Activated effector memory CD4-positive, alpha-beta T cell treated with anti-CD3 and anti-CD28 coated beads, Interleukin-2, amount 50 U/mL, for 16 hours (primary cell): ENCODE results near the gene OMG.
A peak's percentile ranks its signal among the peaks of the same experiment; 100 is the strongest.
"Not testable (repeated sequence)": the region's sequence is repeated elsewhere in the genome, so short reads cannot be mapped to it uniquely, and the experiment has no call there.

Experiments used
- DNase-seq: peaks from one replicate; pipeline ENCODE4 v3.0.0-alpha.2; 2020

OMG gene

DNA sequence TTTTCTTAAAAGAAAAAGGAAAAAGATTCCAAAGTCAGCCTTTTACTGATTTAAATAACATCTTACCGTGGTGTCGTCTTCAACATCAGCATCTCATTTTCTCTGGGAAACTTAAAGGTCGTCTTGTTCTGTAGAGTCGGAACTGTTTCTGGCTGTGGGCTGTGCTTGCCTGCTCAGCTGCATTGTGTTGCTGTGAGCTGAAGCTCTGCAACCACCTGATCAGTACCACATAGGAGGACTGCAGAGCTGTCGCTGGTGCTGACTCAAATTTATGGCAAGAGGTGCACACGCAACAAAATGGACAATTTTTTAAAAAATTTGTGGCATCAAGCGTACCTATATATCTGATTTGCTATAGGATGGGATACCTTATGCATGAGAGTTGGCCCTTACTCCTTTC, at the start of gene OMG:
Gene OMG (minus strand): TSS at position 150 of the 400 bp plus-strand sequence. CDS start 908 bp downstream, outside the sequence.
- no peak for DNase-seq

DNA sequence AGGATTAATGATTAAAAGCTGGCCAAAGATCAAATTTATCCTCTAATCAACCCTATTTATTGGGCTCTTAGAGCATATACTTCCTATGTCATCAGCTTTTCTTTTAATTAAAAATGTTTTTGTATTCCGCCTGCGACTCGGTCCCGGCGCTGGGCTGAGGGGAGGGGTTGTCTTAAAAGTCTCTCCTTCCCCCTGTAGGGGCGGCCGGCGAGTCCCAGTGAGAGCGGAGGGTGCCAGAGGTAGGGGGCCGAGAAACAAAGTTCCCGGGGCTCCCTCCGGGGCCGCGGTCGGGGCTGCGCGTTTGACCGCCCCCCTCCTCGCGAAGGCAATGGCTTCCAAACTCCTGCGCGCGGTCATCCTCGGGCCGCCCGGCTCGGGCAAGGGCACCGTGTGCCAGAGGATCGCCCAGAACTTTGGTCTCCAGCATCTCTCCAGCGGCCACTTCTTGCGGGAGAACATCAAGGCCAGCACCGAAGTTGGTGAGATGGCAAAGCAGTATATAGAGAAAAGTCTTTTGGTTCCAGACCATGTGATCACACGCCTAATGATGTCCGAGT, 48.2 kb upstream of the OMG start:
- not testable (repeated sequence) for DNase-seq

DNA sequence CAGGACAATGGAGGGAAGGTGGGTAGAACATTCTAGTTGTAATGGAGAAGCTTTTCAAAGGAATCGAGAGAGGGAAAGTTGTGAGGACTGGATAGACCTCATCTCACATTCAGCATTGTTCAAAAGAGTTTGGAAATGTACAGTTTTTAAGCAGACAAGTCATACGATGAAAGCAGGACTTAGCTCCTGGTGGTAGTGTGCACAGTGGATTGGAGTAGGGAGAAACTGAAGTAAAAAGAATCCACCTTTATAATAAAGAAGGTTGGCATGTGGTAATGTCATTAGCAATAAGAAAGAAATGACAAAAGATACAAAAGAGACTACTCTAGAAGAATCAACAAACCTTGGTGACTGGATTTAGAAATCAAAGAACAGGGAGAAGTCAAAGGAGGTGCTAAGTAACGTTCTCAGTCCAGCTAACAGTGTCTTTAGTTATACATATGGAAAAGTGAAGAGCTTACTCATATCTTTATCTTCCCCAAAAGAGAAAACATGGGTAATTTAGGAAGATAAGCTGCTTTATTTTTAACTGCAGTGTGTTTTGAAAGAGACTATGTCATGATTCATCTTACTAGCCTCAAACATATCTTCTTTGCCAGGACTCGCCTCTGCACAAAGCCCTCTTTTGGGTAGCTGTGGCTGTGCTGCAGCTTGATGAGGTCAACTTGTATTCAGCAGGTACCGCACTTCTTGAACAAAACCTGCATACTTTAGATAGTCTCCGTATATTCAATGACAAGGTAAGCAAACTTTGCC, 43.0 kb upstream of the OMG start:
- no peak for DNase-seq

DNA sequence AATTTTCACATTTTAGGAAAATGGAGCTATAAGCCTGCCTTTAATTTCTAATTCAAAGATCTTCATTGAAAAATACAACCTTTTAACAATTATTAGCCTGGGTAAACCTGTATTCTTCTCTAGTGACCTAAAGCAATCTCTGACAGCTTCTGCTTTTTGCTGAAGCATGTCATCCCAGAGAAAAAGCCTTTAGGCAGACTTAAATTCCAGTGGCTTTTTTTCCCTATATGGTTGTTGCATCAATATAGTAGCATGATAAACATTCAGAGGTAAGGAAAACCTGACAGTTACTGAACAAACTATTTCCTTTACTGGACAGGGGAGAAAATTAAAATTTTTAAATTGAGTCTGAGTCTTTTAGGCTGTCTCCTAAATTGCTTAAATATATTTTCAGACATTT, 32.2 kb upstream of the OMG start:
- no peak for DNase-seq

- DNase-seq: no peak
Observed at GRCh38 chr17:31328160-31328535, 31.1 kb upstream of the OMG start.

DNA sequence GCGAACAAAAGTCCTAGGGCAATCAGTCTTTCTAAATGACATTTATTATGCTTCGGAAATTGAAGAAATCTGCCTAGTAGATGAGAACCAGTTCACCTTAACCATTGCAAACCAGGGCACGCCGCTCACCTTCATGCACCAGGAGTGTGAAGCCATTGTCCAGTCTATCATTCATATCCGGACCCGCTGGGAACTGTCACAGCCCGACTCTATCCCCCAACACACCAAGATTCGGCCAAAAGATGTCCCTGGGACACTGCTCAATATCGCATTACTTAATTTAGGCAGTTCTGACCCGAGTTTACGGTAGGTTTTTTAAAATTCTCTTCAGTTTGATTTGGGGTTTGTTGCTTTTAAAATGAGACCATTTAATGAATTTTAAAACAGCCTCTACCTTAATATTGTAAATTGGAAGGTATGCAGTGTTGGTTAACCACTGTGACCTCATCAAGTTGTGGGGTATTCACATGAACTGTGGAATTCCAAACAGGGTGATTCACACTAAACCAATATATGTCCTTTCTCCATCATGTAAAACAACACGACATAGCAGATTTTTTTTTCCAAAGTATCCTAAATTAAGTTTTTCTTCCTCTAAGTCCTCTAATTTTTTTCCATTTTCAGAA, 30.6 kb upstream of the OMG start:
- no peak for DNase-seq

GRCh38 chr17:31323551-31323950, 26.5 kb upstream of the OMG start:
- DNase-seq: no peak

DNA sequence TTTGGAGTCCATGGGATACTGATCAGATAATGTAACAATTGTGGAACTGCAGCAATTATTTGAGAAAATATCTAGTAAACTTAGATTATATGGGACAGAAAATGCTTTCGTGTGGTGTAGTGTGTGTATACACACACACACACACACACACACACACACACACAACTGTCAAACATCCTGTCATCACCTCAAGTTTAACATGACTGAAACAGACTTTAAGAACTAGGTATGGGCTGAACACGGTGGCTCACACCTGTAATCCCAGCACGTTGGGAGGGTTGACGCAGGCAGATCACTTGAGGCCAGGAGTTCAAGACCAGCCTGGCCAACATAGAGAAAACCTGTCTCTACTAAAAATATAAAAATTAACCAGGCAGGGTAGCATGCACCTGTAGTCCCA, 24.9 kb upstream of the OMG start:
- no peak for DNase-seq

GRCh38 chr17:31321481-31321880, 24.4 kb upstream of the OMG start, which contains the start of gene EVI2A:
Gene EVI2A, minus strand, starts transcription at chr17:31321622. Its CDS starts 2,609 bp downstream, at chr17:31319013.
- peak; percentile 91 for DNase-seq

- no peak for DNase-seq
Observed at GRCh38 chr17:31320791-31321190, 23.8 kb upstream of the OMG start.

- no peak for DNase-seq
Observed at GRCh38 chr17:31320241-31320640, 23.2 kb upstream of the OMG start.

GRCh38 chr17:31318851-31319661, 22.0 kb upstream of the OMG start:
- no peak for DNase-seq

DNA sequence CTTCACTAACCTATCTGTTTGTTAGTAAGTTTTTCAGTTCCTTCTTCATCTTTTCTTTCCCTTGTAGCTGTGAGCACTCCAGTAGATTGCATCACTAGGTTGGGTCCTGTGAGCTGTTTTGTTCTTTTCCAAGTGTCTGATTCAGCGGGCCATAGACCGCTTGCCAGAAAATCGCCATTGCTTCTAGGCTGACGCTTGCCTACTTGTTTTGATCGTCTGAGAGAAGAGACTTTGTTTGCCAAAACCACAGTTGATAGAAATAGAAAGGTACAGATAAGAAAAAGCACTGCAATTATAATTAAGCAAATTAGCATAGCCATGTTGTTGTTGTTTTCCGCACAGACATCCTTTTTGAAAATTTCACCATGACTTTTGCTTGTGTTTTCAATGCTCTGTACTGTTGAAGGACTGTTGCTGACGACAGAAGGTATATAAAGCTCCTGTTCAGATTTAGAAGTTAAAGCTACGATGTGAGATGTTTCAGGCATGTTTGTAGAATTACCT, 21.3 kb upstream of the OMG start:
- DNase-seq: peak; percentile 84

- no peak for DNase-seq
Observed at GRCh38 chr17:31314782-31315100, 17.7 kb upstream of the OMG start.

GRCh38 chr17:31313982-31314781, 17.1 kb upstream of the OMG start, which contains the start of gene EVI2B:
Gene EVI2B, minus strand, starts transcription at chr17:31314054. Its CDS starts 8,445 bp downstream, at chr17:31305609.
- DNase-seq: no peak

DNA sequence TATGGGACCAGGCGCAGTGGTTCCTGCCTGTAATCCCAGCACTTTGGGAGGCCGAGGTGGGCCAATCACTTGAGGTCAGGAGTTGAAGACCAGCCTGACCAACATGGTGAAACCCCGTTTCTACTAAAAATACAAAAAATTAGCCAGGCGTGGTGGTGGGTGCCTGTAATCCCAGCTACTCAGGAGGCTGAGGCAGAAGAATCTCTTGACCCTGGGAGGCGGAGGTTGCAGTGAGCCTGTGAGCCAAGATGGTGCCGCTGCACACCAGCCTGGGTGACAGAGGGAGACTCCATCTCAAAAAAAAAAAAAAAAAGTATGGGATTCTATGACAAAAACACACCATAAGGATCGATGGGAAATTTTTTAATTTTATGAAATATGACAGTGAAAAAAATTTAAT, 15.2 kb upstream of the OMG start:
- DNase-seq: peak; percentile 80

DNA sequence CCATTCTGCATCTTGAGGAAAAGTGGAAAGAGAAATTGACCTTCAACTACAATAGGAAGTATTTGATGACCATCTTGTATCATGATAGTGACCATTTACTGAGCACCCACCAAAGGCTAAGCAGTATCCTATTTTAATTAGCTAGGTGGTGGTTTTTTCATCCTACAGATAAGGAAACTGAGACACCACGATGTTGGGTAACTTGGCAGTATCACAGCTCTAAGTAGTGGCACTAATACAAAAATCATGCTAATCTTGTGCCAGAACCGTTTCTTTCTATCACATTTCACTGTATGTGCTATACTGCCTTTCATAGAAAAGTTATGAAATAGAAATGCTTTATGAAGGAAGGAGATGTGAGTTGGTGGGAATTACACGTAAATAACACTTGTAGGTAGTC, 14.5 kb upstream of the OMG start:
- no peak for DNase-seq

- peak; percentile 66 for DNase-seq
Observed at GRCh38 chr17:31310886-31311285, 13.8 kb upstream of the OMG start.

GRCh38 chr17:31310260-31310659, 13.2 kb upstream of the OMG start:
- DNase-seq: peak; percentile 81

DNA sequence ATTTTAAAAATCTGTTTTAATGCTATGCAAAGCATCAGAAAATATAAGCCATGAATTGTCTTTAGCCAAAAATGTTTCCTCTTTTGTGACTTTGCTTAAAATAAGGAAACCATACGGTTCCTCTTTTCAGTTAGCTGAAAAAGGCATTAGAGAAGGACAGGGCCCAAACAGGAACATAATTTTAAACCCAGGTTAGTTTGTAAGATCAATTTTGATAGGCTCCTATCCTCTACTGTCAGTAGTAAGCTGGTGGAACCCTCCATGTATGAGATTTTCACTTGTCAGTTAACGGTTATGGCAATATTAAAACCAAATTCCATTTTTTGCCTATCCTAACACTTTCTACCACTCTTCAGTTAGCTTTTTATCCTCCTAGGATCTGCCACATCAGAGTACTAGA, 12.5 kb upstream of the OMG start:
- DNase-seq: no peak

DNA sequence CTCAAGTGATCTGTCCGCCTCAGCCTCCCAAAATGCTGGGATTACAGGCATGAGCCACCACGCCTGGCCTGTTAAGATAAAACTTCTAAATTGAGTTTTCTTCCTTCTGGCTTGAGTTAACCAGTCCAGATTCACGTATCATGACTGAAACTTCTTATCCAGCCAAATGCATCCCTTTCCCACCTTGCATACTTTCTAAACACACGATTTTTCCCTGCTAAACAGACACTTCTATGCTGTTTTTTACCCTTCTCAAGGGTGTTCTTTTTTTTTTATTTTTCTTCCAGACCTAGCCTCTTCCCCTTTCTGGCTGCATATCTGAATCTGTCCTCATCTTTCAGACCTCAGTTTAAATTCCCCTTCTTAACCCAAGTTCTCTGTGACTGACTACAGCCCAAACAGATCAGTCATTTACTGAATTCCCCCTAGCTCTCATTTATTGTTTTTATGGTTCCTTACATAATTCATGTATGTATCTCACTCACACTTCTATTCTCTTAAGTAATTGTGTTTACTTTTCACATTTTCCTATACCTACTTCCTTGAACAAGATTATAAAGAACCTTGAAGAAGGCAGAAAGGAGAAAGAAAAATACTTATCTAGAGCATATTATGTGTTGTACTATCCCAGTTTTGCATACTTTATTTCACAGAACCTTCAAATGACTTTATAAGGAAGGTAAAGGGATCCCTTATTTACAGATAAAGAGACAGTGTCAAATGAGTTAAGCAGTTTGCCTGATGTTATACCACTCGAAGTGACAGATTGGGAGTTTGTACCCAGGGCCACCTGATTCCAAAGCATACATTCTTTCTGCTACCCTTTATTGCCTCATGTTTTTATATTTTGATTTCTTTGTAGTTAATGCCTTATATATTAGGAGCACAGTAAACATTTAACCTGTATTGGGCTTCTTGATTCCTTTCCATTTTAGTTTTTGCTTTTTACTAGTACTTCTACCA, 11.6 kb upstream of the OMG start:
- no peak for DNase-seq
